ENCODE data around the gene C11orf21.

GRCh38 chr11:2256951-2257700 lies 44.6 kb downstream of the C11orf21 start:
- no peak for TF ChIP-seq CTCF (IDR thresholded peaks at IDR 0.05)
- no peak for TF ChIP-seq POLR2A (IDR thresholded peaks at IDR 0.05)
- no peak for TF ChIP-seq EP300 (IDR thresholded peaks at IDR 0.05)
